Liver (tissue), 9 donors: ENCODE data around the gene PHB1. TPM values are rescaled to one million over a fixed set of nuclear protein-coding genes. Genes with fewer than 3 reads are reported as not detected.

Experiments used
- DNase-seq: peaks from one replicate; pipeline ENCODE4 v3.0.0-alpha.2; 2017; ENCODE audit warnings: low spot score
- H3K27ac ChIP-seq, 2 donors: one replicate each; pipeline ENCODE4 v1.7.0; 2013; ENCODE audit warnings: inconsistent platforms in 2 of 2, low read length in 2 of 2, control low read depth in 1 of 2, low read depth in 1 of 2, mild to moderate bottlenecking in 1 of 2
- H3K27me3 ChIP-seq, 4 donors: one replicate each; pipeline versions ENCODE4 v1.6.1 to v1.7.0; 2013; ENCODE audit warnings: low read length in 3 of 4, inconsistent platforms in 1 of 4, mild to moderate bottlenecking in 1 of 4, moderate library complexity in 1 of 4; ENCODE audit not compliant: control insufficient read depth in 4 of 4, insufficient read depth in 4 of 4
- H3K36me3 ChIP-seq, 4 donors: one replicate each; pipeline versions ENCODE4 v1.6.1 to v1.7.0; 2013; ENCODE audit warnings: low read length in 3 of 4, mild to moderate bottlenecking in 3 of 4, low read depth in 1 of 4, moderate library complexity in 1 of 4; ENCODE audit not compliant: control insufficient read depth in 4 of 4, insufficient read depth in 3 of 4
- H3K4me1 ChIP-seq, 4 donors: one replicate each; pipeline versions ENCODE4 v1.6.1 to v1.7.0; 2013; ENCODE audit warnings: low read length in 3 of 4, mild to moderate bottlenecking in 3 of 4, moderate library complexity in 1 of 4; ENCODE audit not compliant: control insufficient read depth in 4 of 4, insufficient read depth in 4 of 4
- H3K4me3 ChIP-seq, 3 donors: one replicate each; pipeline versions ENCODE4 v1.6.1 to v1.7.0; 2013; ENCODE audit warnings: low read length in 3 of 3, control low read depth in 1 of 3, low read depth in 1 of 3, mild to moderate bottlenecking in 1 of 3
- H3K9ac ChIP-seq, 2 donors: one replicate each; pipeline ENCODE4 v1.7.0; 2013; ENCODE audit warnings: low read length in 2 of 2, mild to moderate bottlenecking in 2 of 2, moderate library complexity in 2 of 2, control low read depth in 1 of 2, low read depth in 1 of 2
- H3K9me3 ChIP-seq, 4 donors: one replicate each; pipeline versions ENCODE4 v1.6.1 to v1.7.0; 2013; ENCODE audit warnings: low read length in 3 of 4; ENCODE audit not compliant: control insufficient read depth in 4 of 4
- ATF3 ChIP-seq: IDR thresholded peaks from 2 replicates; pipeline ENCODE4 v1.6.1; 2016; ENCODE audit warnings: antibody characterized with exemption
- EGR1 ChIP-seq, 2 donors: IDR thresholded peaks; 2 replicates each; pipeline ENCODE4 v1.6.1; 2016 to 2018; ENCODE audit warnings: antibody characterized with exemption in 2 of 2, low read depth in 2 of 2
- FOXA1 ChIP-seq: IDR thresholded peaks from 2 replicates; pipeline ENCODE4 v1.6.1; 2016; ENCODE audit warnings: antibody characterized with exemption
- GABPA ChIP-seq, 2 donors: IDR thresholded peaks in 1 of 2; conservative IDR thresholded peaks in 1 of 2; 2 replicates each; pipeline ENCODE4 v1.6.1; 2016; ENCODE audit warnings: antibody characterized with exemption in 2 of 2, mild to moderate bottlenecking in 1 of 2, moderate library complexity in 1 of 2
- HNF4G ChIP-seq: IDR thresholded peaks from 2 replicates; pipeline ENCODE4 v1.6.1; 2016; ENCODE audit warnings: antibody characterized with exemption
- MAX ChIP-seq: IDR thresholded peaks from 2 replicates; pipeline ENCODE4 v1.6.1; 2016; ENCODE audit warnings: antibody characterized with exemption
- RAD21 ChIP-seq, 2 donors: IDR thresholded peaks; 2 replicates each; pipeline ENCODE4 v1.6.1; 2016; ENCODE audit warnings: antibody characterized with exemption in 2 of 2, mild to moderate bottlenecking in 2 of 2
- REST ChIP-seq: IDR thresholded peaks from 2 replicates; pipeline ENCODE4 v1.6.1; 2016; ENCODE audit warnings: antibody characterized with exemption, mild to moderate bottlenecking
- RXRA ChIP-seq, 2 donors: IDR thresholded peaks; 2 replicates each; pipeline ENCODE4 v1.6.1; 2017 to 2018; ENCODE audit warnings: antibody characterized with exemption in 2 of 2, mild to moderate bottlenecking in 1 of 2
- SP1 ChIP-seq: IDR thresholded peaks from 2 replicates; pipeline ENCODE4 v1.6.1; 2018; ENCODE audit warnings: antibody characterized with exemption, mild to moderate bottlenecking
- YY1 ChIP-seq: IDR thresholded peaks from 2 replicates; pipeline ENCODE4 v1.6.1; 2016; ENCODE audit warnings: antibody characterized with exemption, mild to moderate bottlenecking
- WGBS: extraction: QIAGEN DNeasy Blood & Tissue Kit; methylation state at CpG from one replicate; pipeline ENCODE4 v1.1.7; 2013; 5-methylcytosine and 5-hydroxymethylcytosine counted together
- polyA plus RNA-seq, 2 donors: library from polyadenylated mRNA; stranded (reverse) in 1 of 2; unstranded in 1 of 2; fragments of 200-250 nt in 1 of 2; fragments of >200 nt in 1 of 2; fragmentation: Nextera tagmentation in 1 of 2; extraction: Ambion mirVana in 1 of 2; gene quantifications; one replicate each; pipeline versions ENCODE4 v1.2.1 to v1.2.3, GENCODE V29; 2013 to 2015
- total RNA-seq, 2 donors: library from RNA; depleted of rRNA; stranded (reverse); fragments of >200 nt; gene quantifications; one replicate each; pipeline ENCODE4 v1.2.3, GENCODE V29; 2014
- donor health status: healthy.
- donor health status: healthy.
- donor health status: healthy.
- donor health status: healthy.
- donor health status: healthy.

Gene PHB1
- total and polyA plus RNA-seq, 4 donors, result 52.5 to 149 (median 98.5) TPM

- Histone ChIP-seq H3K9ac (no peak overlapping the region), H3K4me1 (no peaks in the 10 kb centered on the region), H3K9me3 (no peaks in the 10 kb centered on the region), H3K36me3 (peaks cover 19 to 58% (median 47%) of the 10 kb centered on the region in 4 donors), H3K27ac (no peak overlapping the region), H3K27me3 (no peaks in the 10 kb centered on the region), H3K4me3 (no peak overlapping the region)
- 85% methylated on average over 12 of the region's 12 CpGs for WGBS
- DNase-seq, result no peak
- no peak for TF ChIP-seq FOXA1
- no peak for TF ChIP-seq HNF4G
- no peak for TF ChIP-seq EGR1 (IDR thresholded peaks at IDR 0.05; ENCODE audit: low read depth in 2 of 2)
- TF ChIP-seq RAD21 (IDR thresholded peaks at IDR 0.05), result no peak
These were observed 10.3 kb downstream of the PHB1 start for GRCh38 chr17:49404361-49404760.

DNA sequence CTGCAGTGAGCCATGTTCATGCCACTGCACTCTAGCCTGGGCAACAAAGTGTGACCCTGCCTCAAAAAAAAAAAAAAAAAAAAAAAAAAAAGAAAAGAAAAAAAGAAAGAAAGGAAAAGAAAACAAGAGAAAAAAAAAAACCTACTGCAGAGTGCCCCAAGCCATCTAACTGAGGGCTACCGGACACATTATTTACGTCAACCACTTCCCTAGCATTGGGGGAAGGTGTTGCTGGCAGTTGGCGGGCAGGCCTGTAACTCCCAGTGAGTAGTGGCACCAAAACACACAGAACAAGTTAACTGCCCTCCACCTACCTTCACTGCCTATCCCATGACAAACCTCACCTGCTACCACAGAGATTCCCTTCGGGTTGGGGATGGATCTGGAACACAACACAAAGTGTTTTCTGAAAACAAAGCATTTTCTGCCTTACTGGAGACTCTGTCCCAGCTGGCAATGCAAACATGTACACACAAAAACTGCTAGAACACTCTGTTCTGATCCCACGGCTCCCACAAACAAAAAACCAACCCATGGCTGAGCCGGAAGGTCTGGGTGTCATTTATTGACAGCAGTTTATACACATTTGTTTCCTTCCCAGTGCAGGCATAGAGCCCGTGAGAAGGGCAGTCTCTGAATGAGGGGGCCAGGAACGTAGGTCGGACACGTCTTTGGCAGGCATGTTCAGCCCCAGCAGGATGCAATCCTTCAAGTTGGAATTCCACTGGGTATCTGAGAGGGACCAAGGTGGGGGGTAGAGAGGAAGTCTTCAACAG is 11.0 kb downstream of the PHB1 start:
- 68% methylated on average over 10 of the region's 10 CpGs for WGBS
- no peak overlapping the region for H3K27ac ChIP-seq
- H3K9me3 ChIP-seq, result no peaks in the 10 kb centered on the region
- no peak overlapping the region for H3K9ac ChIP-seq
- no peak overlapping the region for H3K4me3 ChIP-seq
- TF ChIP-seq EGR1 (IDR thresholded peaks at IDR 0.05; ENCODE audit: low read depth in 2 of 2) (no peak), SP1 (peak; percentile 11)
- no peaks in the 10 kb centered on the region for H3K4me1 ChIP-seq
- H3K27me3 ChIP-seq, result no peaks in the 10 kb centered on the region
- peaks cover 16 to 52% (median 42%) of the 10 kb centered on the region in 4 donors for H3K36me3 ChIP-seq
- no peak for DNase-seq

- TF ChIP-seq YY1 (no peak), SP1 (no peak), RXRA (IDR thresholded peaks at IDR 0.05) (no peak), GABPA (IDR thresholded peaks at IDR 0.05 in 1 of 2, conservative IDR thresholded peaks at IDR 0.05 in 1 of 2) (no peak), EGR1 (IDR thresholded peaks at IDR 0.05; ENCODE audit: low read depth in 2 of 2) (no peak), ATF3 (no peak), REST (no peak), HNF4G (no peak), MAX (no peak), FOXA1 (no peak)
- H3K4me3 ChIP-seq, result no peak overlapping the region
- H3K27me3 ChIP-seq, result no peaks in the 10 kb centered on the region
- no peak for DNase-seq
- no peaks in the 10 kb centered on the region for H3K4me1 ChIP-seq
- no peak overlapping the region for H3K9ac ChIP-seq
- 88% methylated on average over 6 of the region's 6 CpGs for WGBS
- peaks cover 10 to 43% (median 35%) of the 10 kb centered on the region in 4 donors for H3K36me3 ChIP-seq
- no peak overlapping the region for H3K27ac ChIP-seq
- H3K9me3 ChIP-seq, result no peaks in the 10 kb centered on the region
These were observed 12.0 kb downstream of the PHB1 start for GRCh38 chr17:49402706-49403105.
